K562 (cell line): Measurements from ENCODE around the gene CFAP54. TPM values are rescaled to one million over a fixed set of nuclear protein-coding genes. Genes with fewer than 3 reads are reported as not detected.
A peak's percentile ranks its signal among the peaks of the same experiment; 100 is the strongest.

Experiments
- CREM ChIP-seq: IDR thresholded peaks from 2 replicates; pipeline ENCODE4 v1.6.1; 2014; ENCODE audit warnings: antibody characterized with exemption, low read depth
- EP400 ChIP-seq: fragments of 450-650 bp; IDR thresholded peaks from 2 replicates; pipeline ENCODE4 v1.6.1; 2017; ENCODE audit warnings: antibody characterized with exemption, mild to moderate bottlenecking, moderate library complexity
- FOXK1 ChIP-seq: sonication (generic); formaldehyde crosslinking; IDR thresholded peaks from 2 replicates; pipeline ENCODE4 v1.8.0; 2022; ENCODE audit warnings: missing genetic modification reagents, mild to moderate bottlenecking, borderline replicate concordance
- ZFX ChIP-seq: sonication (generic); formaldehyde crosslinking; IDR thresholded peaks from 2 replicates; pipeline ENCODE4 v1.8.0; 2022; ENCODE audit warnings: mild to moderate bottlenecking, missing genetic modification reagents, moderate library complexity
- ZNF232 ChIP-seq: sonication (generic); formaldehyde crosslinking; IDR thresholded peaks from 2 replicates; pipeline ENCODE4 v1.8.0; 2022; ENCODE audit warnings: mild to moderate bottlenecking, missing genetic modification reagents
- ZNF311 ChIP-seq: fragments of 250-450 bp; sonication (Bioruptor Pico); IDR thresholded peaks from 2 replicates; pipeline ENCODE4 v1.4.0; 2020; ENCODE audit warnings: mild to moderate bottlenecking, moderate library complexity
- polyA plus RNA-seq, 8 experiments: library from polyadenylated mRNA; depleted of rRNA in 4 of 8; stranded (reverse) in 5 of 8; unstranded in 3 of 8; fragments of >200 nt; fragmentation: Nextera tagmentation in 2 of 8; fragmentation: Illumina TruSeq in 1 of 8; extraction: Ambion mirVana in 2 of 8; extraction: Trizol in 1 of 8; gene quantifications; 2 replicates each; pipeline versions ENCODE4 v1.2.1 to v1.2.3, GENCODE V29; 2011 to 2014; ENCODE audit warnings: inconsistent platforms in 1 of 8, missing spikeins in 1 of 8
- total RNA-seq, 7 experiments: library from RNA; depleted of rRNA in 6 of 7; stranded (reverse); fragments of >200 nt in 6 of 7; fragmentation: Illumina TruSeq in 2 of 7; extraction: Trizol in 2 of 7; gene quantifications; 2 replicates each; pipeline versions ENCODE4 v1.2.1 to v1.2.3, GENCODE V29; 2011 to 2021; ENCODE audit warnings: low replicate concordance in 1 of 7
- TF ChIP-seq, protein P1 (sequence below): fragments of 450-650 bp; IDR thresholded peaks from 2 replicates; pipeline ENCODE4 v1.6.1; 2016; ENCODE audit warnings: mild to moderate bottlenecking, moderate library complexity
- TF ChIP-seq, protein P2 (sequence below): sonication (generic); IDR thresholded peaks from 2 replicates; pipeline ENCODE4 v1.6.1; 2016
- TF ChIP-seq, protein P3 (sequence below): fragments of 200-800 bp; sonication (Bioruptor generic); IDR thresholded peaks from 2 replicates; pipeline ENCODE4 v1.6.1; 2016; ENCODE audit warnings: missing genetic modification characterization, missing compliant biosample characterization

The CFAP54 gene
- total and polyA plus RNA-seq, 9 of the 15 experiments (the other 6 are each of a cell fraction or from before 2014, with no cell fraction given) = 0.03 to 0.23 (median 0.10) TPM; not detected in 3

DNA sequence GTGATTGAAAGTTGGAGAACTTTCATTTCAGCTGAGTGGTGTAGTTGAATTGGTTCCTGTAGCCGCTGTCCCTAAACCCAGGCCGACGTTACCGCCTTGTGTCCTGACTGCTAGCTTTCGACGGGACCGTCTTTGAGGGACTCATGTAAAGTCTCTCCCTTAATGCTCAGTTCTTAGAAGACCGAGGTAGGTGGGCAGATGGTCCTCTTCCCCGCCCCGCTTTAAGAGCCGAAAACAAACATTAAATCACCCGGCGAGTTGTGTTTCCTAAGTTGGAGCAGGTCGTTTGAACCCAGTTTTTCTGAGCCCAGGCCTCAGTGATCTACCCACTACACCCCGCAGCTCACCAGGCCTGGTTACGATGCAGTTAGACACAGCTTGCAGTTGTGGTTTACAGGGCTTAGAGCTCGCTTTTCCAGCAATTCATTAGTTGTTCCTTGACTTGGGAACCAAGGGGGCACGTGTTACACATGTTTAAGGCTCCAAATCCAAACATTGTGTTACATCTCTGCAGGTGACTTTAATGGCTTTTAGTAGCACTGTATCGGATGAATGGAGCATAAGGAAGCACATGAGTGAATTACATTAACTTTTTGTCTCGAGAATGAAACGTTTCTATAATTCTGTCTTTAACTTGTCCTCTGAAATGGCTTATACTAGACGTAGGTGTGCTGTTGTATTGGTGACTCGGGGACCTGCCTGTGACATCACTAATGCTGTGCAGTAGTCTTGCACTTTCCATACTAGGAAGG is 418.5 kb downstream of the CFAP54 start (continued):
- TF ChIP-seq, protein P1, sequence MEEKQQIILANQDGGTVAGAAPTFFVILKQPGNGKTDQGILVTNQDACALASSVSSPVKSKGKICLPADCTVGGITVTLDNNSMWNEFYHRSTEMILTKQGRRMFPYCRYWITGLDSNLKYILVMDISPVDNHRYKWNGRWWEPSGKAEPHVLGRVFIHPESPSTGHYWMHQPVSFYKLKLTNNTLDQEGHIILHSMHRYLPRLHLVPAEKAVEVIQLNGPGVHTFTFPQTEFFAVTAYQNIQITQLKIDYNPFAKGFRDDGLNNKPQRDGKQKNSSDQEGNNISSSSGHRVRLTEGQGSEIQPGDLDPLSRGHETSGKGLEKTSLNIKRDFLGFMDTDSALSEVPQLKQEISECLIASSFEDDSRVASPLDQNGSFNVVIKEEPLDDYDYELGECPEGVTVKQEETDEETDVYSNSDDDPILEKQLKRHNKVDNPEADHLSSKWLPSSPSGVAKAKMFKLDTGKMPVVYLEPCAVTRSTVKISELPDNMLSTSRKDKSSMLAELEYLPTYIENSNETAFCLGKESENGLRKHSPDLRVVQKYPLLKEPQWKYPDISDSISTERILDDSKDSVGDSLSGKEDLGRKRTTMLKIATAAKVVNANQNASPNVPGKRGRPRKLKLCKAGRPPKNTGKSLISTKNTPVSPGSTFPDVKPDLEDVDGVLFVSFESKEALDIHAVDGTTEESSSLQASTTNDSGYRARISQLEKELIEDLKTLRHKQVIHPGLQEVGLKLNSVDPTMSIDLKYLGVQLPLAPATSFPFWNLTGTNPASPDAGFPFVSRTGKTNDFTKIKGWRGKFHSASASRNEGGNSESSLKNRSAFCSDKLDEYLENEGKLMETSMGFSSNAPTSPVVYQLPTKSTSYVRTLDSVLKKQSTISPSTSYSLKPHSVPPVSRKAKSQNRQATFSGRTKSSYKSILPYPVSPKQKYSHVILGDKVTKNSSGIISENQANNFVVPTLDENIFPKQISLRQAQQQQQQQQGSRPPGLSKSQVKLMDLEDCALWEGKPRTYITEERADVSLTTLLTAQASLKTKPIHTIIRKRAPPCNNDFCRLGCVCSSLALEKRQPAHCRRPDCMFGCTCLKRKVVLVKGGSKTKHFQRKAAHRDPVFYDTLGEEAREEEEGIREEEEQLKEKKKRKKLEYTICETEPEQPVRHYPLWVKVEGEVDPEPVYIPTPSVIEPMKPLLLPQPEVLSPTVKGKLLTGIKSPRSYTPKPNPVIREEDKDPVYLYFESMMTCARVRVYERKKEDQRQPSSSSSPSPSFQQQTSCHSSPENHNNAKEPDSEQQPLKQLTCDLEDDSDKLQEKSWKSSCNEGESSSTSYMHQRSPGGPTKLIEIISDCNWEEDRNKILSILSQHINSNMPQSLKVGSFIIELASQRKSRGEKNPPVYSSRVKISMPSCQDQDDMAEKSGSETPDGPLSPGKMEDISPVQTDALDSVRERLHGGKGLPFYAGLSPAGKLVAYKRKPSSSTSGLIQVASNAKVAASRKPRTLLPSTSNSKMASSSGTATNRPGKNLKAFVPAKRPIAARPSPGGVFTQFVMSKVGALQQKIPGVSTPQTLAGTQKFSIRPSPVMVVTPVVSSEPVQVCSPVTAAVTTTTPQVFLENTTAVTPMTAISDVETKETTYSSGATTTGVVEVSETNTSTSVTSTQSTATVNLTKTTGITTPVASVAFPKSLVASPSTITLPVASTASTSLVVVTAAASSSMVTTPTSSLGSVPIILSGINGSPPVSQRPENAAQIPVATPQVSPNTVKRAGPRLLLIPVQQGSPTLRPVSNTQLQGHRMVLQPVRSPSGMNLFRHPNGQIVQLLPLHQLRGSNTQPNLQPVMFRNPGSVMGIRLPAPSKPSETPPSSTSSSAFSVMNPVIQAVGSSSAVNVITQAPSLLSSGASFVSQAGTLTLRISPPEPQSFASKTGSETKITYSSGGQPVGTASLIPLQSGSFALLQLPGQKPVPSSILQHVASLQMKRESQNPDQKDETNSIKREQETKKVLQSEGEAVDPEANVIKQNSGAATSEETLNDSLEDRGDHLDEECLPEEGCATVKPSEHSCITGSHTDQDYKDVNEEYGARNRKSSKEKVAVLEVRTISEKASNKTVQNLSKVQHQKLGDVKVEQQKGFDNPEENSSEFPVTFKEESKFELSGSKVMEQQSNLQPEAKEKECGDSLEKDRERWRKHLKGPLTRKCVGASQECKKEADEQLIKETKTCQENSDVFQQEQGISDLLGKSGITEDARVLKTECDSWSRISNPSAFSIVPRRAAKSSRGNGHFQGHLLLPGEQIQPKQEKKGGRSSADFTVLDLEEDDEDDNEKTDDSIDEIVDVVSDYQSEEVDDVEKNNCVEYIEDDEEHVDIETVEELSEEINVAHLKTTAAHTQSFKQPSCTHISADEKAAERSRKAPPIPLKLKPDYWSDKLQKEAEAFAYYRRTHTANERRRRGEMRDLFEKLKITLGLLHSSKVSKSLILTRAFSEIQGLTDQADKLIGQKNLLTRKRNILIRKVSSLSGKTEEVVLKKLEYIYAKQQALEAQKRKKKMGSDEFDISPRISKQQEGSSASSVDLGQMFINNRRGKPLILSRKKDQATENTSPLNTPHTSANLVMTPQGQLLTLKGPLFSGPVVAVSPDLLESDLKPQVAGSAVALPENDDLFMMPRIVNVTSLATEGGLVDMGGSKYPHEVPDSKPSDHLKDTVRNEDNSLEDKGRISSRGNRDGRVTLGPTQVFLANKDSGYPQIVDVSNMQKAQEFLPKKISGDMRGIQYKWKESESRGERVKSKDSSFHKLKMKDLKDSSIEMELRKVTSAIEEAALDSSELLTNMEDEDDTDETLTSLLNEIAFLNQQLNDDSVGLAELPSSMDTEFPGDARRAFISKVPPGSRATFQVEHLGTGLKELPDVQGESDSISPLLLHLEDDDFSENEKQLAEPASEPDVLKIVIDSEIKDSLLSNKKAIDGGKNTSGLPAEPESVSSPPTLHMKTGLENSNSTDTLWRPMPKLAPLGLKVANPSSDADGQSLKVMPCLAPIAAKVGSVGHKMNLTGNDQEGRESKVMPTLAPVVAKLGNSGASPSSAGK = peak; percentile 63
- TF ChIP-seq EP400 = peak; percentile 36
- TF ChIP-seq, protein P2, sequence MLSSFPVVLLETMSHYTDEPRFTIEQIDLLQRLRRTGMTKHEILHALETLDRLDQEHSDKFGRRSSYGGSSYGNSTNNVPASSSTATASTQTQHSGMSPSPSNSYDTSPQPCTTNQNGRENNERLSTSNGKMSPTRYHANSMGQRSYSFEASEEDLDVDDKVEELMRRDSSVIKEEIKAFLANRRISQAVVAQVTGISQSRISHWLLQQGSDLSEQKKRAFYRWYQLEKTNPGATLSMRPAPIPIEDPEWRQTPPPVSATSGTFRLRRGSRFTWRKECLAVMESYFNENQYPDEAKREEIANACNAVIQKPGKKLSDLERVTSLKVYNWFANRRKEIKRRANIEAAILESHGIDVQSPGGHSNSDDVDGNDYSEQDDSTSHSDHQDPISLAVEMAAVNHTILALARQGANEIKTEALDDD = peak; percentile 62
- peak; percentile 55; the same call in 1 of the 2 replicates for TF ChIP-seq CREM
- TF ChIP-seq, protein P3, sequence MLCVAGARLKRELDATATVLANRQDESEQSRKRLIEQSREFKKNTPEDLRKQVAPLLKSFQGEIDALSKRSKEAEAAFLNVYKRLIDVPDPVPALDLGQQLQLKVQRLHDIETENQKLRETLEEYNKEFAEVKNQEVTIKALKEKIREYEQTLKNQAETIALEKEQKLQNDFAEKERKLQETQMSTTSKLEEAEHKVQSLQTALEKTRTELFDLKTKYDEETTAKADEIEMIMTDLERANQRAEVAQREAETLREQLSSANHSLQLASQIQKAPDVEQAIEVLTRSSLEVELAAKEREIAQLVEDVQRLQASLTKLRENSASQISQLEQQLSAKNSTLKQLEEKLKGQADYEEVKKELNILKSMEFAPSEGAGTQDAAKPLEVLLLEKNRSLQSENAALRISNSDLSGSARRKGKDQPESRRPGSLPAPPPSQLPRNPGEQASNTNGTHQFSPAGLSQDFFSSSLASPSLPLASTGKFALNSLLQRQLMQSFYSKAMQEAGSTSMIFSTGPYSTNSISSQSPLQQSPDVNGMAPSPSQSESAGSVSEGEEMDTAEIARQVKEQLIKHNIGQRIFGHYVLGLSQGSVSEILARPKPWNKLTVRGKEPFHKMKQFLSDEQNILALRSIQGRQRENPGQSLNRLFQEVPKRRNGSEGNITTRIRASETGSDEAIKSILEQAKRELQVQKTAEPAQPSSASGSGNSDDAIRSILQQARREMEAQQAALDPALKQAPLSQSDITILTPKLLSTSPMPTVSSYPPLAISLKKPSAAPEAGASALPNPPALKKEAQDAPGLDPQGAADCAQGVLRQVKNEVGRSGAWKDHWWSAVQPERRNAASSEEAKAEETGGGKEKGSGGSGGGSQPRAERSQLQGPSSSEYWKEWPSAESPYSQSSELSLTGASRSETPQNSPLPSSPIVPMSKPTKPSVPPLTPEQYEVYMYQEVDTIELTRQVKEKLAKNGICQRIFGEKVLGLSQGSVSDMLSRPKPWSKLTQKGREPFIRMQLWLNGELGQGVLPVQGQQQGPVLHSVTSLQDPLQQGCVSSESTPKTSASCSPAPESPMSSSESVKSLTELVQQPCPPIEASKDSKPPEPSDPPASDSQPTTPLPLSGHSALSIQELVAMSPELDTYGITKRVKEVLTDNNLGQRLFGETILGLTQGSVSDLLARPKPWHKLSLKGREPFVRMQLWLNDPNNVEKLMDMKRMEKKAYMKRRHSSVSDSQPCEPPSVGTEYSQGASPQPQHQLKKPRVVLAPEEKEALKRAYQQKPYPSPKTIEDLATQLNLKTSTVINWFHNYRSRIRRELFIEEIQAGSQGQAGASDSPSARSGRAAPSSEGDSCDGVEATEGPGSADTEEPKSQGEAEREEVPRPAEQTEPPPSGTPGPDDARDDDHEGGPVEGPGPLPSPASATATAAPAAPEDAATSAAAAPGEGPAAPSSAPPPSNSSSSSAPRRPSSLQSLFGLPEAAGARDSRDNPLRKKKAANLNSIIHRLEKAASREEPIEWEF = no peak
- 0 out of 2 replicates have a peak, but pooled peaks have one; percentile 19 for TF ChIP-seq FOXK1 (CRISPR knock-in tag)
- TF ChIP-seq ZNF311 (CRISPR knock-in tag) = no peak
- TF ChIP-seq ZFX (CRISPR knock-in tag) = peak; percentile 78
- TF ChIP-seq ZNF232 (CRISPR knock-in tag) = peak; percentile 18; the same call in 1 of the 2 replicates
